Type B pancreatic cell (in vitro differentiated cells): Measurements from ENCODE around the gene TAF8. TPM values are rescaled to one million over a fixed set of nuclear protein-coding genes. Genes with fewer than 3 reads are reported as not detected.

Experiments used
- DNase-seq: peaks from one replicate; pipeline ENCODE4 v3.0.0; 2021; ENCODE audit warnings: mixed read lengths; ENCODE audit not compliant: unreplicated experiment; ENCODE audit errors: extremely low spot score
- H3K27ac Mint-ChIP-seq: 2 replicates; pipeline ENCODE4 v1.8.0; 2021; ENCODE audit warnings: mild to moderate bottlenecking, mixed read lengths
- H3K27me3 Mint-ChIP-seq: 2 replicates; pipeline ENCODE4 v1.8.0; 2021; ENCODE audit warnings: mixed read lengths
- H3K36me3 Mint-ChIP-seq: 2 replicates; pipeline ENCODE4 v1.8.0; 2021; ENCODE audit warnings: mixed read lengths
- H3K4me1 Mint-ChIP-seq: one replicate; pipeline ENCODE4 v1.8.0; 2021; ENCODE audit warnings: mixed read lengths; ENCODE audit not compliant: unreplicated experiment
- H3K4me3 Mint-ChIP-seq: 2 replicates; pipeline ENCODE4 v1.8.0; 2021; ENCODE audit warnings: mild to moderate bottlenecking, mixed read lengths
- H3K9me3 Mint-ChIP-seq: 2 replicates; pipeline ENCODE4 v1.8.0; 2021; ENCODE audit warnings: mixed read lengths
- CTCF ChIP-seq: fragments of 200-600 bp; sonication (generic); conservative IDR thresholded peaks from 2 replicates; pipeline ENCODE4 v1.5.0; 2021; ENCODE audit warnings: antibody characterized with exemption, mild to moderate bottlenecking
- total RNA-seq: library from RNA; stranded (reverse); gene quantifications from 2 replicates; pipeline ENCODE4 v1.2.1, GENCODE V29; 2021; ENCODE audit warnings: low replicate concordance

TAF8 gene
- total RNA-seq, 1 donor from 2014 or later, result 36.0 TPM

- no peak for TF ChIP-seq CTCF
- no peak for DNase-seq
- Mint-ChIP-seq H3K27me3 (peaks cover 1% of the 10 kb centered on the region), H3K4me3 (no peak overlapping the region), H3K27ac (no peak overlapping the region), H3K4me1 (peaks cover 33% of the 10 kb centered on the region), H3K36me3 (peaks cover 4% of the 10 kb centered on the region), H3K9me3 (no peaks in the 10 kb centered on the region)
These were observed 85.4 kb downstream of the TAF8 start for GRCh38 chr6:42135722-42136121.

GRCh38 chr6:42136508-42137193 lies 86.3 kb downstream of the TAF8 start:
- H3K36me3 Mint-ChIP-seq, result peaks cover 4% of the 10 kb centered on the region
- peak overlapping the region; percentile 98 for H3K27ac Mint-ChIP-seq
- DNase-seq, result no peak
- peaks cover 41% of the 10 kb centered on the region for H3K4me1 Mint-ChIP-seq
- H3K9me3 Mint-ChIP-seq, result no peaks in the 10 kb centered on the region
- H3K27me3 Mint-ChIP-seq, result peaks cover 6% of the 10 kb centered on the region
- H3K4me3 Mint-ChIP-seq, result peak overlapping the region; percentile 83
- TF ChIP-seq CTCF, result peak; percentile 66

Other genes starting within 250 kb of the TAF8 start
- gene USP49, start 155.1 kb upstream of the TAF8 start, total RNA-seq, result 2.9 and 13.2 TPM in 2 replicates
- 31.8 and 35.7 TPM in 2 replicates for gene MED20, start 129.4 kb upstream of the TAF8 start, total RNA-seq
- gene BYSL, start 129.0 kb upstream of the TAF8 start, total RNA-seq, result 32.3 and 36.5 TPM in 2 replicates
- gene CCND3, start 108.7 kb upstream of the TAF8 start, total RNA-seq, result 60.4 and 172 TPM in 2 replicates
- gene C6orf132, start 92.1 kb downstream of the TAF8 start, total RNA-seq, result 22.9 and 56.4 TPM in 2 replicates
- 0.41 and 0.57 TPM in 2 replicates for gene GUCA1A, start 122.8 kb downstream of the TAF8 start, total RNA-seq
- 0.67 and 1.1 TPM in 2 replicates for gene GUCA1B, start 144.4 kb downstream of the TAF8 start, total RNA-seq
- 27.3 and 29.0 TPM in 2 replicates for gene MRPS10, start 167.3 kb downstream of the TAF8 start, total RNA-seq